GM23338 (cell line): ENCODE data around the gene AEBP2. TPM values are rescaled to one million over a fixed set of nuclear protein-coding genes. Genes with fewer than 3 reads are reported as not detected.

ENCODE experiments used
- ATAC-seq: fragments of 200-7000 bp; cut with Tn5 transposase; 3 replicates; pipeline ENCODE4 v1.9.1; 2020
- DNase-seq: peaks from one replicate; pipeline ENCODE4 v3.0.0-alpha.2; 2015; ENCODE audit warnings: low spot score
- H2AFZ ChIP-seq: fragments of 200-600 bp; sonication (generic); 2 replicates; pipeline ENCODE4 v1.8.0; 2016; ENCODE audit warnings: antibody characterized with exemption, mild to moderate bottlenecking, moderate library complexity
- H3F3A ChIP-seq: fragments of 200-600 bp; sonication (generic); replicated peaks from 2 replicates; pipeline ENCODE4 v1.8.0; 2017; ENCODE audit warnings: antibody characterized with exemption, mixed run types, low read depth
- H3K27ac ChIP-seq: fragments of 200-600 bp; sonication (generic); 2 replicates; pipeline ENCODE4 v1.6.1; 2016; ENCODE audit warnings: low read depth
- H3K27me3 ChIP-seq: fragments of 200-600 bp; sonication (generic); 2 replicates; pipeline ENCODE4 v1.8.0; 2016; ENCODE audit warnings: mild to moderate bottlenecking, mixed run types, moderate library complexity; ENCODE audit not compliant: insufficient read depth
- H3K36me3 ChIP-seq: fragments of 200-600 bp; sonication (generic); 2 replicates; pipeline ENCODE4 v1.8.0; 2016; ENCODE audit warnings: mild to moderate bottlenecking; ENCODE audit not compliant: insufficient read depth
- H3K4me1 ChIP-seq: fragments of 200-600 bp; sonication (generic); 2 replicates; pipeline ENCODE4 v1.8.0; 2016; ENCODE audit warnings: mild to moderate bottlenecking, moderate library complexity; ENCODE audit not compliant: insufficient read depth
- H3K4me2 ChIP-seq: fragments of 200-600 bp; sonication (generic); 2 replicates; pipeline ENCODE4 v1.7.1; 2017; ENCODE audit warnings: mixed run types
- H3K4me3 ChIP-seq: fragments of 200-600 bp; sonication (generic); 2 replicates; pipeline ENCODE4 v1.6.1; 2016; ENCODE audit warnings: mixed run types
- H3K79me2 ChIP-seq: fragments of 200-600 bp; sonication (generic); replicated peaks from 2 replicates; pipeline ENCODE4 v1.8.0; 2017; ENCODE audit warnings: mild to moderate bottlenecking; ENCODE audit not compliant: insufficient read depth
- H3K9me2 ChIP-seq: fragments of 200-600 bp; sonication (generic); 2 replicates; pipeline ENCODE4 v1.8.0; 2017; ENCODE audit not compliant: insufficient read depth
- H4K20me1 ChIP-seq: fragments of 200-600 bp; sonication (generic); replicated peaks from 2 replicates; pipeline ENCODE4 v1.8.0; 2017; ENCODE audit warnings: mild to moderate bottlenecking; ENCODE audit not compliant: insufficient read depth
- H3K27ac Mint-ChIP-seq: 2 replicates; pipeline ENCODE4 v1.8.0; 2020; ENCODE audit warnings: inconsistent platforms, mild to moderate bottlenecking, moderate library complexity, mixed read lengths
- H3K27me3 Mint-ChIP-seq: 3 replicates; pipeline ENCODE4 v1.8.0; 2022; ENCODE audit warnings: low read depth, mild to moderate bottlenecking, moderate library complexity, mixed read lengths, inconsistent platforms; ENCODE audit not compliant: insufficient read depth, poor library complexity
- H3K36me3 Mint-ChIP-seq: 3 replicates; pipeline ENCODE4 v1.8.0; 2021; ENCODE audit warnings: low read depth, mild to moderate bottlenecking, inconsistent platforms, moderate library complexity, mixed read lengths
- H3K4me1 Mint-ChIP-seq: 3 replicates; pipeline ENCODE4 v1.8.0; 2020; ENCODE audit warnings: mild to moderate bottlenecking, inconsistent platforms, mixed read lengths
- H3K4me3 Mint-ChIP-seq: 3 replicates; pipeline ENCODE4 v1.8.0; 2021; ENCODE audit warnings: moderate library complexity, mild to moderate bottlenecking, inconsistent platforms, mixed read lengths
- H3K9me3 Mint-ChIP-seq: 3 replicates; pipeline ENCODE4 v1.8.0; 2020; ENCODE audit warnings: moderate library complexity, mild to moderate bottlenecking, inconsistent platforms, mixed read lengths
- CREB1 ChIP-seq: fragments of 250-450 bp; sonication (Bioruptor Pico); IDR thresholded peaks from 2 replicates; pipeline ENCODE4 v1.5.0; 2020; ENCODE audit warnings: low read depth, mild to moderate bottlenecking, moderate library complexity
- EZH2 ChIP-seq: fragments of 200-600 bp; sonication (generic); IDR thresholded peaks from one replicate; pipeline ENCODE4 v1.8.0; 2017; ENCODE audit warnings: antibody characterized with exemption, mild to moderate bottlenecking, low read depth; ENCODE audit not compliant: unreplicated experiment
- JUNB ChIP-seq: IDR thresholded peaks from one replicate; pipeline ENCODE4 v1.6.1; 2016; ENCODE audit warnings: antibody characterized with exemption; ENCODE audit not compliant: unreplicated experiment
- NANOG ChIP-seq: IDR thresholded peaks from 2 replicates; pipeline ENCODE4 v1.6.1; 2016; ENCODE audit warnings: antibody characterized with exemption, borderline replicate concordance
- POLR2AphosphoS5 ChIP-seq: IDR thresholded peaks from 2 replicates; pipeline ENCODE4 v1.6.1; 2016; ENCODE audit warnings: antibody characterized with exemption, low read depth
- STAT1 ChIP-seq: IDR thresholded peaks from one replicate; pipeline ENCODE4 v1.6.1; 2016; ENCODE audit warnings: antibody characterized with exemption; ENCODE audit not compliant: unreplicated experiment
- ZNF114 ChIP-seq: fragments of 250-450 bp; sonication (Bioruptor Pico); IDR thresholded peaks from 2 replicates; pipeline ENCODE4 v1.5.0; 2020; ENCODE audit warnings: mild to moderate bottlenecking, moderate library complexity
- ZNF331 ChIP-seq: fragments of 250-450 bp; sonication (Bioruptor Pico); IDR thresholded peaks from 2 replicates; pipeline ENCODE4 v1.5.0; 2020; ENCODE audit warnings: low read depth, mild to moderate bottlenecking, moderate library complexity
- polyA plus RNA-seq: library from polyadenylated mRNA; unstranded; fragments of >200 nt; fragmentation: Nextera tagmentation; extraction: Ambion mirVana; gene quantifications from 2 replicates; pipeline ENCODE4 v1.2.1, GENCODE V29; 2016
- total RNA-seq: library from RNA; depleted of rRNA; stranded (reverse); fragments of >200 nt; shearing (Covaris generic); gene quantifications from 2 replicates; pipeline ENCODE4 v1.2.3, GENCODE V29; 2014
- TF ChIP-seq, protein P1 (sequence below), 2 experiments: fragments of 200-600 bp in 1 of 2; sonication (generic) in 1 of 2; conservative IDR thresholded peaks; 2 replicates each; pipeline versions ENCODE4 v1.5.1 to v1.6.1; 2016 to 2017; ENCODE audit warnings: antibody characterized with exemption in 2 of 2, low read depth in 2 of 2, mild to moderate bottlenecking in 2 of 2, moderate library complexity in 1 of 2
- TF ChIP-seq, protein P2 (sequence below): IDR thresholded peaks from 2 replicates; pipeline ENCODE4 v1.6.1; 2016; ENCODE audit warnings: antibody characterized with exemption
- TF ChIP-seq, protein P3 (sequence below): IDR thresholded peaks from one replicate; pipeline ENCODE4 v1.6.1; 2018; ENCODE audit warnings: antibody characterized with exemption; ENCODE audit not compliant: unreplicated experiment
- TF ChIP-seq, protein P4 (sequence below): fragments of 250-450 bp; sonication (Bioruptor Pico); IDR thresholded peaks from 2 replicates; pipeline ENCODE4 v1.5.0; 2020; ENCODE audit warnings: mild to moderate bottlenecking, moderate library complexity

Gene AEBP2
- total and polyA plus RNA-seq, 2 experiments from 2014 or later: 39.3 to 48.1 TPM

DNA sequence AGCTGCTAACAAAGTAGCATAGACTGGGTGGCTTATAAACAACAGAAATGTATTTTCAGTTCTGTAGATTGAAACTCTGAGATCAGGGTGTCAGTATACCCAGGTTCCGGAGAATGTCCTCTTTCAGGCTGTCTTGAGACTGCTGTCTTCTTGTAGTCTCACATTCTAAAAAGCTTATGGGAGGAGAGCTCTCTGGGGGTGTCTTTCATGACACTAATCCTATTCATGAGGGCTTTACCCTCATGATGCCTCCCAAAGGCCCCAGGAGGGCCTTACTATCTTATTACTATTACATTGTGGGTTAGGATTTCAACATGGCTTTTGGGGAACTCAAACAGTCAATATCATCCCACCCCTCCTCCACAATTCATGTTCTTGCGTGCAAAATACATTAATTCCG lies 94.3 kb downstream of the AEBP2 start (continued):
- TF ChIP-seq STAT1: no peak
- TF ChIP-seq, protein P1, sequence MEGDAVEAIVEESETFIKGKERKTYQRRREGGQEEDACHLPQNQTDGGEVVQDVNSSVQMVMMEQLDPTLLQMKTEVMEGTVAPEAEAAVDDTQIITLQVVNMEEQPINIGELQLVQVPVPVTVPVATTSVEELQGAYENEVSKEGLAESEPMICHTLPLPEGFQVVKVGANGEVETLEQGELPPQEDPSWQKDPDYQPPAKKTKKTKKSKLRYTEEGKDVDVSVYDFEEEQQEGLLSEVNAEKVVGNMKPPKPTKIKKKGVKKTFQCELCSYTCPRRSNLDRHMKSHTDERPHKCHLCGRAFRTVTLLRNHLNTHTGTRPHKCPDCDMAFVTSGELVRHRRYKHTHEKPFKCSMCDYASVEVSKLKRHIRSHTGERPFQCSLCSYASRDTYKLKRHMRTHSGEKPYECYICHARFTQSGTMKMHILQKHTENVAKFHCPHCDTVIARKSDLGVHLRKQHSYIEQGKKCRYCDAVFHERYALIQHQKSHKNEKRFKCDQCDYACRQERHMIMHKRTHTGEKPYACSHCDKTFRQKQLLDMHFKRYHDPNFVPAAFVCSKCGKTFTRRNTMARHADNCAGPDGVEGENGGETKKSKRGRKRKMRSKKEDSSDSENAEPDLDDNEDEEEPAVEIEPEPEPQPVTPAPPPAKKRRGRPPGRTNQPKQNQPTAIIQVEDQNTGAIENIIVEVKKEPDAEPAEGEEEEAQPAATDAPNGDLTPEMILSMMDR (conservative IDR thresholded peaks at IDR 0.05; ENCODE audit: low read depth in 2 of 2): no peak
- TF ChIP-seq, protein P2, sequence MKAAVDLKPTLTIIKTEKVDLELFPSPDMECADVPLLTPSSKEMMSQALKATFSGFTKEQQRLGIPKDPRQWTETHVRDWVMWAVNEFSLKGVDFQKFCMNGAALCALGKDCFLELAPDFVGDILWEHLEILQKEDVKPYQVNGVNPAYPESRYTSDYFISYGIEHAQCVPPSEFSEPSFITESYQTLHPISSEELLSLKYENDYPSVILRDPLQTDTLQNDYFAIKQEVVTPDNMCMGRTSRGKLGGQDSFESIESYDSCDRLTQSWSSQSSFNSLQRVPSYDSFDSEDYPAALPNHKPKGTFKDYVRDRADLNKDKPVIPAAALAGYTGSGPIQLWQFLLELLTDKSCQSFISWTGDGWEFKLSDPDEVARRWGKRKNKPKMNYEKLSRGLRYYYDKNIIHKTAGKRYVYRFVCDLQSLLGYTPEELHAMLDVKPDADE: no peak
- no peak for TF ChIP-seq POLR2AphosphoS5
- TF ChIP-seq EZH2: no peak

DNA sequence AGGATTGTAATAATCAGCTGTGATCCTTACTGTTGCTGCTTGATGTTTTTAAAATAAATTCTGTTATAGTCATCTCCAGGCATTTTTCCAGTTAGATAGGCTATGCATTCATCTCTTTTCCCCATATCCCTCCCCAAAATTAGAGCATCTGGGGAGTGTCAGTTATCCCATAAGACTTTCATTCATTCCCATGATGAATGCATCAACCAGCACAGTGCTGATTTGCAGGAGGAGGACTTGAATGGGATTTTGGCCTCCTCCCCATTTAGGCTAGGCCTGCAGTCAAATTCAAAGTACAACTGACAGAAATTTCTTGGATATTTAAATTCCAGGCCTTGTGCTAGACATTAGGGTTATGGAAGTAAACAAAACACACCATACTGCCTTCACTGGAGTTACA lies 99.8 kb downstream of the AEBP2 start:
- Histone ChIP-seq H3K4me2 (no peak overlapping the region), H3K4me1 (0 out of 2 replicates have a peak, but pooled peaks cover 5% of the 10 kb centered on the region), H4K20me1 (no peaks in the 10 kb centered on the region), H3K27ac (no peak overlapping the region), H3F3A (no peaks in the 10 kb centered on the region), H3K36me3 (no peaks in the 10 kb centered on the region), H3K79me2 (no peaks in the 10 kb centered on the region), H3K27me3 (no peaks in the 10 kb centered on the region), H2AFZ (no peak overlapping the region), H3K9me2 (no peaks in the 10 kb centered on the region), H3K4me3 (no peak overlapping the region)
- ATAC-seq (no peak), DNase-seq (no peak)
- Mint-ChIP-seq H3K9me3 (no peaks in the 10 kb centered on the region; the same call in 1 of the 3 replicates), H3K27me3 (no peaks in the 10 kb centered on the region), H3K27ac (no peak overlapping the region), H3K4me3 (no peak overlapping the region), H3K36me3 (no peaks in the 10 kb centered on the region), H3K4me1 (peaks cover 4% of the 10 kb centered on the region; the same call in 2 of the 3 replicates)
- TF ChIP-seq POLR2AphosphoS5: no peak
- TF ChIP-seq CREB1 (CRISPR knock-in tag): no peak
- TF ChIP-seq, protein P3, sequence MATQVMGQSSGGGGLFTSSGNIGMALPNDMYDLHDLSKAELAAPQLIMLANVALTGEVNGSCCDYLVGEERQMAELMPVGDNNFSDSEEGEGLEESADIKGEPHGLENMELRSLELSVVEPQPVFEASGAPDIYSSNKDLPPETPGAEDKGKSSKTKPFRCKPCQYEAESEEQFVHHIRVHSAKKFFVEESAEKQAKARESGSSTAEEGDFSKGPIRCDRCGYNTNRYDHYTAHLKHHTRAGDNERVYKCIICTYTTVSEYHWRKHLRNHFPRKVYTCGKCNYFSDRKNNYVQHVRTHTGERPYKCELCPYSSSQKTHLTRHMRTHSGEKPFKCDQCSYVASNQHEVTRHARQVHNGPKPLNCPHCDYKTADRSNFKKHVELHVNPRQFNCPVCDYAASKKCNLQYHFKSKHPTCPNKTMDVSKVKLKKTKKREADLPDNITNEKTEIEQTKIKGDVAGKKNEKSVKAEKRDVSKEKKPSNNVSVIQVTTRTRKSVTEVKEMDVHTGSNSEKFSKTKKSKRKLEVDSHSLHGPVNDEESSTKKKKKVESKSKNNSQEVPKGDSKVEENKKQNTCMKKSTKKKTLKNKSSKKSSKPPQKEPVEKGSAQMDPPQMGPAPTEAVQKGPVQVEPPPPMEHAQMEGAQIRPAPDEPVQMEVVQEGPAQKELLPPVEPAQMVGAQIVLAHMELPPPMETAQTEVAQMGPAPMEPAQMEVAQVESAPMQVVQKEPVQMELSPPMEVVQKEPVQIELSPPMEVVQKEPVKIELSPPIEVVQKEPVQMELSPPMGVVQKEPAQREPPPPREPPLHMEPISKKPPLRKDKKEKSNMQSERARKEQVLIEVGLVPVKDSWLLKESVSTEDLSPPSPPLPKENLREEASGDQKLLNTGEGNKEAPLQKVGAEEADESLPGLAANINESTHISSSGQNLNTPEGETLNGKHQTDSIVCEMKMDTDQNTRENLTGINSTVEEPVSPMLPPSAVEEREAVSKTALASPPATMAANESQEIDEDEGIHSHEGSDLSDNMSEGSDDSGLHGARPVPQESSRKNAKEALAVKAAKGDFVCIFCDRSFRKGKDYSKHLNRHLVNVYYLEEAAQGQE: no peak
- TF ChIP-seq NANOG: no peak
- no peak for TF ChIP-seq EZH2
- no peak for TF ChIP-seq ZNF114 (CRISPR knock-in tag)
- TF ChIP-seq ZNF331: no peak
- TF ChIP-seq, protein P4, sequence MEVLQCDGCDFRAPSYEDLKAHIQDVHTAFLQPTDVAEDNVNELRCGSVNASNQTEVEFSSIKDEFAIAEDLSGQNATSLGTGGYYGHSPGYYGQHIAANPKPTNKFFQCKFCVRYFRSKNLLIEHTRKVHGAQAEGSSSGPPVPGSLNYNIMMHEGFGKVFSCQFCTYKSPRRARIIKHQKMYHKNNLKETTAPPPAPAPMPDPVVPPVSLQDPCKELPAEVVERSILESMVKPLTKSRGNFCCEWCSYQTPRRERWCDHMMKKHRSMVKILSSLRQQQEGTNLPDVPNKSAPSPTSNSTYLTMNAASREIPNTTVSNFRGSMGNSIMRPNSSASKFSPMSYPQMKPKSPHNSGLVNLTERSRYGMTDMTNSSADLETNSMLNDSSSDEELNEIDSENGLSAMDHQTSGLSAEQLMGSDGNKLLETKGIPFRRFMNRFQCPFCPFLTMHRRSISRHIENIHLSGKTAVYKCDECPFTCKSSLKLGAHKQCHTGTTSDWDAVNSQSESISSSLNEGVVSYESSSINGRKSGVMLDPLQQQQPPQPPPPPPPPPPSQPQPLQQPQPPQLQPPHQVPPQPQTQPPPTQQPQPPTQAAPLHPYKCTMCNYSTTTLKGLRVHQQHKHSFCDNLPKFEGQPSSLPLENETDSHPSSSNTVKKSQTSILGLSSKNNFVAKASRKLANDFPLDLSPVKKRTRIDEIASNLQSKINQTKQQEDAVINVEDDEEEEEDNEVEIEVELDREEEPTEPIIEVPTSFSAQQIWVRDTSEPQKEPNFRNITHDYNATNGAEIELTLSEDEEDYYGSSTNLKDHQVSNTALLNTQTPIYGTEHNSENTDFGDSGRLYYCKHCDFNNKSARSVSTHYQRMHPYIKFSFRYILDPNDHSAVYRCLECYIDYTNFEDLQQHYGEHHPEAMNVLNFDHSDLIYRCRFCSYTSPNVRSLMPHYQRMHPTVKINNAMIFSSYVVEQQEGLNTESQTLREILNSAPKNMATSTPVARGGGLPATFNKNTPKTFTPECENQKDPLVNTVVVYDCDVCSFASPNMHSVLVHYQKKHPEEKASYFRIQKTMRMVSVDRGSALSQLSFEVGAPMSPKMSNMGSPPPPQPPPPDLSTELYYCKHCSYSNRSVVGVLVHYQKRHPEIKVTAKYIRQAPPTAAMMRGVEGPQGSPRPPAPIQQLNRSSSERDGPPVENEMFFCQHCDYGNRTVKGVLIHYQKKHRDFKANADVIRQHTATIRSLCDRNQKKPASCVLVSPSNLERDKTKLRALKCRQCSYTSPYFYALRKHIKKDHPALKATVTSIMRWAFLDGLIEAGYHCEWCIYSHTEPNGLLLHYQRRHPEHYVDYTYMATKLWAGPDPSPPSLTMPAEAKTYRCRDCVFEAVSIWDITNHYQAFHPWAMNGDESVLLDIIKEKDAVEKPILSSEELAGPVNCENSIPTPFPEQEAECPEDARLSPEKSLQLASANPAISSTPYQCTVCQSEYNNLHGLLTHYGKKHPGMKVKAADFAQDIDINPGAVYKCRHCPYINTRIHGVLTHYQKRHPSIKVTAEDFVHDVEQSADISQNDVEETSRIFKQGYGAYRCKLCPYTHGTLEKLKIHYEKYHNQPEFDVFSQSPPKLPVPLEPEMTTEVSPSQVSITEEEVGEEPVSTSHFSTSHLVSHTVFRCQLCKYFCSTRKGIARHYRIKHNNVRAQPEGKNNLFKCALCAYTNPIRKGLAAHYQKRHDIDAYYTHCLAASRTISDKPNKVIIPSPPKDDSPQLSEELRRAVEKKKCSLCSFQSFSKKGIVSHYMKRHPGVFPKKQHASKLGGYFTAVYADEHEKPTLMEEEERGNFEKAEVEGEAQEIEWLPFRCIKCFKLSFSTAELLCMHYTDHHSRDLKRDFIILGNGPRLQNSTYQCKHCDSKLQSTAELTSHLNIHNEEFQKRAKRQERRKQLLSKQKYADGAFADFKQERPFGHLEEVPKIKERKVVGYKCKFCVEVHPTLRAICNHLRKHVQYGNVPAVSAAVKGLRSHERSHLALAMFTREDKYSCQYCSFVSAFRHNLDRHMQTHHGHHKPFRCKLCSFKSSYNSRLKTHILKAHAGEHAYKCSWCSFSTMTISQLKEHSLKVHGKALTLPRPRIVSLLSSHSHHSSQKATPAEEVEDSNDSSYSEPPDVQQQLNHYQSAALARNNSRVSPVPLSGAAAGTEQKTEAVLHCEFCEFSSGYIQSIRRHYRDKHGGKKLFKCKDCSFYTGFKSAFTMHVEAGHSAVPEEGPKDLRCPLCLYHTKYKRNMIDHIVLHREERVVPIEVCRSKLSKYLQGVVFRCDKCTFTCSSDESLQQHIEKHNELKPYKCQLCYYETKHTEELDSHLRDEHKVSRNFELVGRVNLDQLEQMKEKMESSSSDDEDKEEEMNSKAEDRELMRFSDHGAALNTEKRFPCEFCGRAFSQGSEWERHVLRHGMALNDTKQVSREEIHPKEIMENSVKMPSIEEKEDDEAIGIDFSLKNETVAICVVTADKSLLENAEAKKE: no peak
- TF ChIP-seq JUNB: no peak
